Esophagus muscularis mucosa (tissue), 4 donors: ENCODE data around the gene PRKCB.

Experiments used
- EP300 ChIP-seq: sonication (generic); formaldehyde crosslinking; IDR thresholded peaks from one replicate; pipeline ENCODE4 v1.6.1; 2017; ENCODE audit warnings: antibody characterized with exemption
- POLR2A ChIP-seq: fragments of 450-650 bp; IDR thresholded peaks from one replicate; pipeline ENCODE4 v1.6.1; 2017; ENCODE audit warnings: antibody characterized with exemption, moderate library complexity, mild to moderate bottlenecking, low read depth
- POLR2AphosphoS5 ChIP-seq, 2 donors: sonication (generic); formaldehyde crosslinking; IDR thresholded peaks; one replicate each; pipeline ENCODE4 v1.6.1; 2017; ENCODE audit warnings: antibody characterized with exemption in 2 of 2
- TF ChIP-seq, protein P1 (sequence below), 3 experiments: fragments of 200-600 bp in 2 of 3; fragments of 450-650 bp in 1 of 3; sonication (generic) in 2 of 3; IDR thresholded peaks; one replicate each; pipeline ENCODE4 v1.5.1; 2017 to 2019; ENCODE audit warnings: antibody characterized with exemption in 3 of 3, mild to moderate bottlenecking in 2 of 3, moderate library complexity in 1 of 3

DNA sequence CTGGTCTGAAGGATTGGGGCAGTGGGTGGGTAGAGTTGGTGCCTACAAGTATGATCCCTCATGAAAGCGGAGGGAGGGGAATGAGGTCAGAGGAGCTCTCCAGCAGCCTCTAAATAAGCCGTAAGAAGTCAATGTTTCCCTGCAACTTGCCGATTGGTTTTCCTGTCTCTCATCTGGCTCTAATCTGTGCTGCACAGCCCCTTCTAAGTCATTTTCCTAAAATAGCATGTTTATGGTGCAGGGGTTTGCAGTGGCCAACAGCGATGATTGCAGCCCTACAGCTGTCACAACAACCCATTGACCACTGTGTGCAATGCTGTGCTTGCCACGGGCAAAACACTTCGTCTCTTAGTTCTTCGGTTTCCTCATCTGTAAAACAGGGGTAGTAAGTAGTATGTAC lies 189.2 kb downstream of the PRKCB start:
- TF ChIP-seq, protein P1, sequence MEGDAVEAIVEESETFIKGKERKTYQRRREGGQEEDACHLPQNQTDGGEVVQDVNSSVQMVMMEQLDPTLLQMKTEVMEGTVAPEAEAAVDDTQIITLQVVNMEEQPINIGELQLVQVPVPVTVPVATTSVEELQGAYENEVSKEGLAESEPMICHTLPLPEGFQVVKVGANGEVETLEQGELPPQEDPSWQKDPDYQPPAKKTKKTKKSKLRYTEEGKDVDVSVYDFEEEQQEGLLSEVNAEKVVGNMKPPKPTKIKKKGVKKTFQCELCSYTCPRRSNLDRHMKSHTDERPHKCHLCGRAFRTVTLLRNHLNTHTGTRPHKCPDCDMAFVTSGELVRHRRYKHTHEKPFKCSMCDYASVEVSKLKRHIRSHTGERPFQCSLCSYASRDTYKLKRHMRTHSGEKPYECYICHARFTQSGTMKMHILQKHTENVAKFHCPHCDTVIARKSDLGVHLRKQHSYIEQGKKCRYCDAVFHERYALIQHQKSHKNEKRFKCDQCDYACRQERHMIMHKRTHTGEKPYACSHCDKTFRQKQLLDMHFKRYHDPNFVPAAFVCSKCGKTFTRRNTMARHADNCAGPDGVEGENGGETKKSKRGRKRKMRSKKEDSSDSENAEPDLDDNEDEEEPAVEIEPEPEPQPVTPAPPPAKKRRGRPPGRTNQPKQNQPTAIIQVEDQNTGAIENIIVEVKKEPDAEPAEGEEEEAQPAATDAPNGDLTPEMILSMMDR (IDR thresholded peaks at IDR 0.05), result no peak
- TF ChIP-seq POLR2AphosphoS5 (IDR thresholded peaks at IDR 0.05) (no peak), POLR2A (no peak), EP300 (no peak)
